Endothelial cell of umbilical vein (primary cell): ENCODE results near the gene COX7A2. TPM values are rescaled to one million over a fixed set of nuclear protein-coding genes. Genes with fewer than 3 reads are reported as not detected.

Experiments used
- BruUV-seq: library from RNA; stranded (reverse); fragments of 400-500 nt; replicated peaks from 2 replicates; lab custom pipeline; 2021; lab: Mats Ljungman, UMichigan
- CTCF ChIA-PET: fragments of 300-600, 350-600 bp; sonication (Branson Sonifier 250); formaldehyde crosslinking; loops from one replicate; lab custom pipeline; 2021; ENCODE audit warnings: antibody characterized with exemption, inconsistent platforms; lab: Charles Lee
- POLR2A ChIA-PET: fragments of 300-600, 350-600 bp; sonication (Branson Sonifier 250); formaldehyde crosslinking; loops from one replicate; lab custom pipeline; 2021; ENCODE audit warnings: antibody characterized with exemption, inconsistent platforms; lab: Charles Lee
- DNase-seq: peaks from one replicate; pipeline ENCODE4 v3.0.0-alpha.2; 2011; ENCODE audit warnings: low read depth, low spot score
- FAIRE-seq: peaks from 2 replicates; lab custom pipeline; 2011; peaks lifted over from hg19 to GRCh38; lab: Jason Lieb, UNC
- H2AFZ ChIP-seq: 2 replicates; pipeline ENCODE4 v1.6.0; 2012; ENCODE audit warnings: low read depth, low read length, control low read depth, inconsistent platforms
- H3K27ac ChIP-seq: 2 replicates; pipeline ENCODE4 v1.5.1; 2011; ENCODE audit warnings: low read depth, mild to moderate bottlenecking, control low read depth, low read length, moderate library complexity; ENCODE audit not compliant: insufficient read depth
- H3K27me3 ChIP-seq, 2 experiments: 2 replicates each; pipeline versions ENCODE4 v1.6.0 to v1.6.1; 2011; ENCODE audit warnings: low read length in 2 of 2, mixed read lengths in 1 of 2; ENCODE audit not compliant: control insufficient read depth in 2 of 2, insufficient read depth in 2 of 2
- H3K36me3 ChIP-seq, 2 experiments: 2 replicates in 1 of 2; 3 replicates in 1 of 2; pipeline ENCODE4 v1.5.1; 2011; ENCODE audit warnings: low read length in 2 of 2, mild to moderate bottlenecking in 1 of 2, moderate library complexity in 1 of 2; ENCODE audit not compliant: control insufficient read depth in 2 of 2, insufficient read depth in 2 of 2; ENCODE audit errors: extremely low read depth in 1 of 2
- H3K4me1 ChIP-seq: 3 replicates; pipeline ENCODE4 v1.5.1; 2011; ENCODE audit warnings: mild to moderate bottlenecking, low read length; ENCODE audit not compliant: control insufficient read depth, insufficient read depth; ENCODE audit errors: extremely low read depth
- H3K4me2 ChIP-seq: 2 replicates; pipeline ENCODE4 v1.6.1; 2011; ENCODE audit warnings: low read length, control low read depth, mixed read lengths; ENCODE audit not compliant: insufficient read depth
- H3K4me3 ChIP-seq, 3 experiments: fragments of 200-600 bp in 1 of 3; sonication (generic), shearing (Covaris generic) in 1 of 3; replicated peaks in 1 of 3; 2 replicates each; pipeline ENCODE4 v1.5.1; 2011 to 2016; ENCODE audit warnings: control low read depth in 3 of 3, low read length in 3 of 3, mild to moderate bottlenecking in 2 of 3, inconsistent platforms in 1 of 3, low read depth in 1 of 3, moderate library complexity in 1 of 3; ENCODE audit not compliant: insufficient read depth in 1 of 3
- H3K79me2 ChIP-seq: 2 replicates; pipeline ENCODE4 v1.6.0; 2012; ENCODE audit warnings: low read length, inconsistent platforms; ENCODE audit not compliant: control insufficient read depth, insufficient read depth
- H3K9ac ChIP-seq: replicated peaks from 2 replicates; pipeline ENCODE3; 2011; ENCODE audit warnings: low read length, control low read depth; ENCODE audit not compliant: insufficient read depth; ENCODE audit errors: extremely low read depth
- H3K9me1 ChIP-seq: replicated peaks from 3 replicates; pipeline ENCODE4 v1.6.0; 2011; ENCODE audit warnings: mild to moderate bottlenecking, low read length; ENCODE audit not compliant: control insufficient read depth, insufficient read depth; ENCODE audit errors: extremely low read depth
- H3K9me3 ChIP-seq: replicated peaks from 2 replicates; pipeline ENCODE4 v1.5.1; 2012; ENCODE audit warnings: low read length, inconsistent platforms; ENCODE audit not compliant: control insufficient read depth, insufficient read depth
- H4K20me1 ChIP-seq: replicated peaks from 2 replicates; pipeline ENCODE3; 2011; ENCODE audit warnings: mild to moderate bottlenecking, low read length; ENCODE audit not compliant: control insufficient read depth, insufficient read depth; ENCODE audit errors: extremely low read depth
- FOS ChIP-seq: IDR thresholded peaks from 2 replicates; pipeline ENCODE4 v1.6.1; 2011; ENCODE audit warnings: mild to moderate bottlenecking, low read length, moderate library complexity, borderline replicate concordance; ENCODE audit not compliant: insufficient read depth
- POLR2A ChIP-seq: IDR thresholded peaks from 2 replicates; pipeline ENCODE4 v1.6.1; 2012; ENCODE audit warnings: low read depth, mild to moderate bottlenecking, control low read depth, low read length
- POLR2AphosphoS5 ChIP-seq: IDR thresholded peaks from 2 replicates; pipeline ENCODE4 v1.6.1; 2012; ENCODE audit warnings: low read depth, mild to moderate bottlenecking, control low read depth, low read length, moderate library complexity; ENCODE audit not compliant: insufficient read depth
- dilution Hi-C: fragments of 300-500 bp; cut with MboI; formaldehyde crosslinking; loops from one replicate; pipeline ENCODE4 v1.15.0; 2019; ENCODE audit warnings: low sequenced_read_pairs; ENCODE audit not compliant: extremely low pct_ligation_motif_present
- intact Hi-C: fragments of 100-400 bp; cut with micrococcal nuclease; formaldehyde crosslinking; loops from one replicate; pipeline ENCODE4 v1.10.0; 2022
- polyA plus RNA-seq, 4 experiments: library from polyadenylated mRNA; depleted of rRNA in 3 of 4; stranded (reverse) in 3 of 4; unstranded in 1 of 4; fragments of >200 nt; gene quantifications; 2 replicates each; pipeline versions ENCODE4 v1.2.1 to v1.2.3, GENCODE V29; 2011 to 2012; ENCODE audit warnings: missing spikeins in 1 of 4
- total RNA-seq: library from RNA; stranded (reverse); gene quantifications from 2 replicates; pipeline ENCODE4 v1.2.3, GENCODE V29; 2021

COX7A2 gene
- total and polyA plus RNA-seq, 2 donors (not counting 3 experiments of a cell fraction or from before 2014, with no cell fraction given) = 254 to 426 TPM

GRCh38 chr6:75288023-75288422, 44.4 kb upstream of the COX7A2 start:
- Histone ChIP-seq H3K4me3 (no peak overlapping the region), H3K9me1 (no peaks in the 10 kb centered on the region), H3K27ac (no peak overlapping the region), H3K9me3 (no peaks in the 10 kb centered on the region), H4K20me1 (no peaks in the 10 kb centered on the region), H3K36me3 (no peaks in the 10 kb centered on the region), H3K79me2 (peaks cover 16% of the 10 kb centered on the region), H3K27me3 (no peaks in the 10 kb centered on the region), H3K4me2 (no peak overlapping the region), H3K9ac (no peak overlapping the region), H3K4me1 (peaks cover 7% of the 10 kb centered on the region), H2AFZ (no peak overlapping the region)
- ChIA-PET POLR2A (no interaction called here), CTCF (no interaction called here)
- intact Hi-C loops (no loop called here), dilution Hi-C loops (no loop called here)
- TF ChIP-seq POLR2A (no peak), POLR2AphosphoS5 (no peak), FOS (no peak)
- DNase-seq (no peak), FAIRE-seq (no peak)
- BruUV-seq = no TSS peak

- no peak overlapping the region for H3K4me3 ChIP-seq
- intact Hi-C loops (no loop called here), dilution Hi-C loops (no loop called here)
- no peaks in the 10 kb centered on the region for H3K9me1 ChIP-seq
- no peak overlapping the region for H3K27ac ChIP-seq
- H3K4me2 ChIP-seq = no peak overlapping the region
- TF ChIP-seq POLR2A = no peak
- H3K36me3 ChIP-seq = no peaks in the 10 kb centered on the region
- no peak overlapping the region for H3K9ac ChIP-seq
- ChIA-PET POLR2A (no interaction called here), CTCF (no interaction called here)
- H4K20me1 ChIP-seq = no peaks in the 10 kb centered on the region
- no TSS peak for BruUV-seq
- H3K9me3 ChIP-seq = no peaks in the 10 kb centered on the region
- peaks cover 22% of the 10 kb centered on the region for H3K79me2 ChIP-seq
- peaks cover 13% of the 10 kb centered on the region for H3K4me1 ChIP-seq
- H2AFZ ChIP-seq = no peak overlapping the region
- H3K27me3 ChIP-seq = no peaks in the 10 kb centered on the region
- FAIRE-seq (no peak), DNase-seq (no peak)
Measured at GRCh38 chr6:75287424-75287823, 43.8 kb upstream of the COX7A2 start.
